Right lobe of liver (tissue), 6 donors: ENCODE measurements around the gene HIGD2B. TPM values are rescaled to one million over a fixed set of nuclear protein-coding genes. Genes with fewer than 3 reads are reported as not detected.

Source experiments
- ATAC-seq, 4 donors: fragments of 200-7000 bp; cut with Tn5 transposase; one replicate each; pipeline ENCODE4 v1.9.1; 2020; ENCODE audit warnings: mild to moderate bottlenecking in 4 of 4, moderate library complexity in 4 of 4
- DNase-seq, 3 donors: peaks; one replicate each; pipeline ENCODE4 v3.0.0-alpha.2; 2020
- H3K27ac ChIP-seq, 3 donors: fragments of 200-600 bp; one replicate each; pipeline ENCODE4 v1.8.0; 2022
- H3K27me3 ChIP-seq, 2 donors: fragments of 200-600 bp; one replicate each; pipeline ENCODE4 v1.8.0; 2022
- H3K36me3 ChIP-seq, 4 donors: fragments of 200-600 bp; sonication (generic) in 1 of 4; one replicate each; pipeline versions ENCODE4 v1.5.1 to v1.8.0; 2017 to 2022; ENCODE audit warnings: control low read depth in 1 of 4
- H3K4me1 ChIP-seq, 4 donors: fragments of 200-600 bp; sonication (generic) in 1 of 4; one replicate each; pipeline versions ENCODE4 v1.5.1 to v1.8.0; 2017 to 2022; ENCODE audit warnings: control low read depth in 1 of 4
- H3K4me3 ChIP-seq, 3 donors: fragments of 200-600 bp; one replicate each; pipeline ENCODE4 v1.8.0; 2022
- H3K9me3 ChIP-seq, 4 donors: fragments of 200-600 bp; sonication (generic) in 1 of 4; one replicate each; pipeline versions ENCODE4 v1.5.1 to v1.8.0; 2017 to 2022; ENCODE audit warnings: control low read depth in 1 of 4
- POLR2A ChIP-seq: fragments of 450-650 bp; IDR thresholded peaks from one replicate; pipeline ENCODE4 v1.6.1; 2017; ENCODE audit warnings: antibody characterized with exemption, mild to moderate bottlenecking
- WGBS: methylation state at CpG from one replicate; pipeline ENCODE4 v1.1.6; 2018; ENCODE audit warnings: low coverage, low lambda C conversion rate; ENCODE audit not compliant: insufficient coverage; ENCODE audit errors: missing lambda C conversion rate; 5-methylcytosine and 5-hydroxymethylcytosine counted together
- intact Hi-C, 2 donors: fragments of 100-400 bp; cut with DNase I; formaldehyde crosslinking; loops; one replicate each; pipeline versions ENCODE4 v1.11.2 to v1.14.1; 2022
- total RNA-seq, 6 experiments: library from RNA; depleted of rRNA in 2 of 6; stranded (reverse); fragments of >200 nt in 2 of 6; fragmentation: NEBNext Ultra II Directional in 3 of 6; extraction: Animal tissue kit (Norgen Biotek cat#: 25700) in 3 of 6; gene quantifications; one replicate each; pipeline versions ENCODE4 v1.1.0 to v1.2.4, GENCODE V29; 2016 to 2023
- TF ChIP-seq, protein P1 (sequence below), 4 donors: fragments of 200-600 bp in 3 of 4; fragments of 450-650 bp in 1 of 4; IDR thresholded peaks; one replicate each; pipeline versions ENCODE4 v1.5.1 to v1.8.0; 2016 to 2022; ENCODE audit warnings: antibody characterized with exemption in 4 of 4, mild to moderate bottlenecking in 2 of 4
- donor health status: DM: no; HTN: yes; CAD: no.
- donor health status: DM: no; HTN: no; CAD: no.
- donor health status: DM: no; HTN: no; CAD: no.
- donor health status: DM: no; HTN: yes; CAD: no.
- donor health status: DM: no; HTN: yes; CAD: no.

Gene HIGD2B
- total RNA-seq, 6 experiments from 2014 or later, result 0.24 TPM; not detected in 5

DNA sequence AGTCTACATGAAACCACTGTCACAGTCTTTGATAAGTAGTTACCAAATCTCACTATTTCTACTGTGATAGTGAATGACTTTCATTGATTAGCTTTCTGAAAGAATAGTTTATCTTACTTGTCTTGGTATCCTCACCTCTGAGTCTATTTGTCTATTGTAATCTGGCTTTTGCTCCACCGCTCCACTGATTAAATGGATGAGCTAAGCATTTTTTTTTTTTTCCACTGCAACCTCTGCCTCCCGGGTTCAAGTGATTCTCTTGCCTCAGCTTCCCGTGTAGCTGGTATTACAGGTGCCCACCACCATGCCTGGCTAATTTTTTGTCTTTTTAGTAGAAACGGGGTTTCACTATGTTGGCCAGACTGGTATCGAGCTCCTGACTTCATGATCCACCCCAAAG, 13.0 kb upstream of the HIGD2B start:
- Histone ChIP-seq H3K4me1 (no peaks in the 10 kb centered on the region), H3K9me3 (no peaks in the 10 kb centered on the region), H3K36me3 (no peaks in the 10 kb centered on the region), H3K27me3 (no peaks in the 10 kb centered on the region), H3K27ac (no peak overlapping the region), H3K4me3 (no peak overlapping the region)
- no peak for ATAC-seq
- intact Hi-C loops, result no loop called here
- TF ChIP-seq, protein P1, sequence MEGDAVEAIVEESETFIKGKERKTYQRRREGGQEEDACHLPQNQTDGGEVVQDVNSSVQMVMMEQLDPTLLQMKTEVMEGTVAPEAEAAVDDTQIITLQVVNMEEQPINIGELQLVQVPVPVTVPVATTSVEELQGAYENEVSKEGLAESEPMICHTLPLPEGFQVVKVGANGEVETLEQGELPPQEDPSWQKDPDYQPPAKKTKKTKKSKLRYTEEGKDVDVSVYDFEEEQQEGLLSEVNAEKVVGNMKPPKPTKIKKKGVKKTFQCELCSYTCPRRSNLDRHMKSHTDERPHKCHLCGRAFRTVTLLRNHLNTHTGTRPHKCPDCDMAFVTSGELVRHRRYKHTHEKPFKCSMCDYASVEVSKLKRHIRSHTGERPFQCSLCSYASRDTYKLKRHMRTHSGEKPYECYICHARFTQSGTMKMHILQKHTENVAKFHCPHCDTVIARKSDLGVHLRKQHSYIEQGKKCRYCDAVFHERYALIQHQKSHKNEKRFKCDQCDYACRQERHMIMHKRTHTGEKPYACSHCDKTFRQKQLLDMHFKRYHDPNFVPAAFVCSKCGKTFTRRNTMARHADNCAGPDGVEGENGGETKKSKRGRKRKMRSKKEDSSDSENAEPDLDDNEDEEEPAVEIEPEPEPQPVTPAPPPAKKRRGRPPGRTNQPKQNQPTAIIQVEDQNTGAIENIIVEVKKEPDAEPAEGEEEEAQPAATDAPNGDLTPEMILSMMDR (IDR thresholded peaks at IDR 0.05), result no peak
- no peak for TF ChIP-seq POLR2A
- no peak for DNase-seq
- 84% methylated on average over 5 of the region's 5 CpGs for WGBS

DNA sequence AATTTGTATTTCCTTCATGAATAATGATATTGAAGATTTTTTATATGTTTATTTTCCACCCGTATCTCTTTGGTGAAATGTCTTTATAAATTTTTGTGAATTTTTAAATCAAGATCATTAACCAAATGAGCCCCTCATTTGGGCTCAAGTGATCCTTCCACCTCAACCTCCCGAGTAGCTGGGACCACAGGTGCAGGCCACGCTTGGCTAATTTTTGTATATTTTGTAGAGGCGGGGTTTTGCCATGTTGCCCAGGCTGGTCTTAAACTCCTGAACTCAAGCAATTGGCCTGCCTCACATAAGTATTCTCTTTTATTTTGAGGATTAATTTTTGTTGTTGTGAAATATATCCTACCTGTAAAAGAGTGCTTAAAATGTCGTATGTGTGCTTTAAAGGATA, 5.0 kb upstream of the HIGD2B start:
- Histone ChIP-seq H3K9me3 (no peaks in the 10 kb centered on the region), H3K36me3 (no peaks in the 10 kb centered on the region), H3K27ac (no peak overlapping the region), H3K4me3 (no peak overlapping the region), H3K4me1 (peaks cover 0 to 6% (median 0%) of the 10 kb centered on the region in 4 donors), H3K27me3 (no peaks in the 10 kb centered on the region)
- intact Hi-C loops, result no loop called here
- no peak for DNase-seq
- no peak for ATAC-seq
- WGBS, result 91% methylated on average over 5 of the region's 5 CpGs
- TF ChIP-seq, protein P1 (IDR thresholded peaks at IDR 0.05), result no peak
- no peak for TF ChIP-seq POLR2A

DNA sequence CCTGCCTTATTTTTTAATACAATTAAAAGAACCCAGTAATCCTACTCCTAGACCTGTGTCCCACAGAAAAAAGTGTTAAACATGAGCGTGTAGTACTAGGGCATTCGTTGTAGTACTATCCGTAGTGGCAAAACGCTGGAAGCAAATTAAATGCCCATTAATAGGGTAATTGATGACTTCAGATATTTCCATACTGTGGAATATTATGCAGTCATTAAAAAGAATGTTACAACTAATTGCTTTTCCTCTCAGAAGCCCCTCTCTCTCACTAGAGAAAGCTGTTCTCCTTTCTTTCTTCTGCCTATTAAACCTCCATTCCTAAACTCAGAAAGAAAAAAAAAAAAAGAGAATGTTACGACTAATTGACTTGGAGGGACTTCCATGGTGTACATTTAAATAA, 2.7 kb upstream of the HIGD2B start:
- H3K27me3 ChIP-seq, result no peaks in the 10 kb centered on the region
- intact Hi-C loops, result no loop called here
- H3K27ac ChIP-seq, result no peak overlapping the region
- peaks cover 0 to 6% (median 0%) of the 10 kb centered on the region in 4 donors for H3K4me1 ChIP-seq
- no peak for DNase-seq
- no peak for ATAC-seq
- H3K9me3 ChIP-seq, result no peaks in the 10 kb centered on the region
- TF ChIP-seq POLR2A, result no peak
- TF ChIP-seq, protein P1 (IDR thresholded peaks at IDR 0.05), result no peak
- H3K36me3 ChIP-seq, result no peaks in the 10 kb centered on the region
- 98% methylated on average over 5 of the region's 5 CpGs for WGBS
- no peak overlapping the region for H3K4me3 ChIP-seq

GRCh38 chr15:72685301-72685924, 569 bp downstream of the HIGD2B start:
- no peaks in the 10 kb centered on the region for H3K9me3 ChIP-seq
- no peak for TF ChIP-seq POLR2A
- TF ChIP-seq, protein P1 (IDR thresholded peaks at IDR 0.05), result peak in 1 of 4 donors; percentile 10
- DNase-seq (no peak), ATAC-seq (peak in 1 of 4 donors; percentile 1)
- no peaks in the 10 kb centered on the region for H3K27me3 ChIP-seq
- 15% methylated on average over 19 of the region's 23 CpGs for WGBS
- intact Hi-C loops, result no loop called here
- peaks cover 0 to 6% (median 0%) of the 10 kb centered on the region in 4 donors for H3K4me1 ChIP-seq
- H3K27ac ChIP-seq, result peak overlapping the region; percentile 79 to 87 (median 83)
- no peaks in the 10 kb centered on the region for H3K36me3 ChIP-seq
- peak overlapping the region; percentile 71 to 81 (median 80) for H3K4me3 ChIP-seq
